ENCODE results near the gene S100A5.

DNA sequence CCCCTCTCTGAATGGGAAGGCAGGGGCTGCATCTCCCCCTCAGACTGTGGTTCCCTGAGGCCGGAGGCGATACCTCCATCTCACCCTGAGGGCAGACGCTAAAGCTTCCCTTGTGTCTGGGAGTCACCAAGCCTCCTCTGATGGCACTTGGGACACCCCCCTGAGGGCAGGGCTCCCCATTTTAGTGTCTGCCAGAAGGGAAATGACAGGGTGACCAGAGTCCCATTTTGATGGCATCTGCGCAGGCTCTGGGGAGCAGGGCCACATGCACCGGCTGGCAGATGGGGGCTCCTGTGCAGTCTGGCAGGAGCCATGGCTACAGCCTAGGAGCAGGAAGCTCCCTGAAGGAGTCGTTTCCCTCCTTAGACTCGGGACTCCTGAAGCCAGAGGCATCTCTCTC lies 23.3 kb upstream of the S100A5 start:
- no peak for TF ChIP-seq CTCF (IDR thresholded peaks at IDR 0.05 in 2 of 3, conservative IDR thresholded peaks at IDR 0.05 in 1 of 3; ENCODE audit: control insufficient read depth in 2 of 3, extremely low read depth in 1 of 3, insufficient read depth in 1 of 3, low read depth in 3 of 3, low read length in 3 of 3)
- TF ChIP-seq POLR2A (IDR thresholded peaks at IDR 0.05; ENCODE audit: low read depth, low read length) = no peak
- TF ChIP-seq CBFB (IDR thresholded peaks at IDR 0.05; ENCODE audit: low read depth) = no peak
- TF ChIP-seq EP300 (IDR thresholded peaks at IDR 0.05; ENCODE audit: borderline replicate concordance in 1 of 2, control insufficient read depth in 1 of 2, low read depth in 2 of 2, low read length in 2 of 2) = no peak
- TF ChIP-seq EED (IDR thresholded peaks at IDR 0.05; ENCODE audit: low read depth) = no peak
- TF ChIP-seq NFIC (IDR thresholded peaks at IDR 0.05; ENCODE audit: low read depth, low read length) = no peak
- TF ChIP-seq REST (IDR thresholded peaks at IDR 0.05; ENCODE audit: low read depth, low read length) = no peak
- TF ChIP-seq E2F8 (IDR thresholded peaks at IDR 0.05; ENCODE audit: low read depth, partially characterized antibody) = no peak
- TF ChIP-seq CREB1 (IDR thresholded peaks at IDR 0.05; ENCODE audit: low read depth) = no peak
- TF ChIP-seq SUZ12 (IDR thresholded peaks at IDR 0.05; ENCODE audit: unreplicated experiment) = no peak
- TF ChIP-seq ZZZ3 (IDR thresholded peaks at IDR 0.05; ENCODE audit: control insufficient read depth, insufficient read length, low read depth) = no peak
- no peak for TF ChIP-seq ATF2 (IDR thresholded peaks at IDR 0.05; ENCODE audit: low read length)
- TF ChIP-seq EZH2 (IDR thresholded peaks at IDR 0.05; ENCODE audit: borderline replicate concordance, control insufficient read depth, low read depth, low read length) = no peak
- no peak for TF ChIP-seq SP1 (IDR thresholded peaks at IDR 0.05; ENCODE audit: low read depth, low read length)

Measured in GM12878 (cell line).